AG04449 (cell line): Measurements from ENCODE around the gene ERBIN.
"Not testable (repeated sequence)": the region's sequence is repeated elsewhere in the genome, so short reads cannot be mapped to it uniquely, and the experiment has no call there.

Experiments used
- CTCF ChIA-PET: fragments of 350-600 bp; formaldehyde crosslinking; extraction: SDS; loops from one replicate; lab custom pipeline; 2021; ENCODE audit warnings: antibody characterized with exemption; lab: Yijun Ruan, JAX
- POLR2A ChIA-PET: fragments of 400-600, 350-600 bp; formaldehyde crosslinking; extraction: SDS; loops from one replicate; lab custom pipeline; 2020; ENCODE audit warnings: antibody characterized with exemption, inconsistent platforms; lab: Yijun Ruan, JAX
- DNase-seq: peaks from one replicate; pipeline ENCODE4 v3.0.0-alpha.2; 2010; ENCODE audit warnings: low read depth, low spot score
- H3K4me3 ChIP-seq: 2 replicates; pipeline ENCODE4 v1.5.1; 2011; ENCODE audit warnings: low read depth, mild to moderate bottlenecking, control low read depth, low read length
- CTCF ChIP-seq: IDR thresholded peaks from one replicate; pipeline ENCODE4 v1.5.1; 2011; ENCODE audit warnings: mild to moderate bottlenecking, moderate library complexity, low read length, control low read depth, inconsistent platforms; ENCODE audit not compliant: insufficient read depth; ENCODE audit errors: missing control alignments

ERBIN gene

GRCh38 chr5:65883461-65883860 lies 42.9 kb upstream of the ERBIN start:
- DNase-seq: no peak
- CTCF ChIA-PET: interaction anchor here (0.6 to 1.5 kb wide), 2 partner anchors 8 to 13 kb away, joined by 4 read pairs; no protein-coding TSS in a partner anchor
- H3K4me3 ChIP-seq: no peak overlapping the region
- no peak for TF ChIP-seq CTCF
- POLR2A ChIA-PET: no interaction called here

- H3K4me3 ChIP-seq: no peak overlapping the region
- CTCF ChIA-PET: no interaction called here
Observed at GRCh38 chr5:65886387-65886786, 40.0 kb upstream of the ERBIN start.

GRCh38 chr5:65892024-65892423 lies 34.4 kb upstream of the ERBIN start:
- POLR2A ChIA-PET, H3K4me3 ChIP-seq, DNase-seq, CTCF ChIA-PET: not testable (repeated sequence)

More at GRCh38 chr5:65886387-65886786, 40.0 kb upstream of the ERBIN start:
- POLR2A ChIA-PET: no interaction called here
- TF ChIP-seq CTCF: no peak
- no peak for DNase-seq

- CTCF ChIA-PET: no interaction called here
- POLR2A ChIA-PET: no interaction called here
Observed at GRCh38 chr5:65892801-65893200, 33.6 kb upstream of the ERBIN start.

GRCh38 chr5:65893749-65894430 lies 32.5 kb upstream of the ERBIN start:
- DNase-seq: no peak
- ChIA-PET CTCF (no interaction called here), POLR2A (no interaction called here)
- no peak overlapping the region for H3K4me3 ChIP-seq
- no peak for TF ChIP-seq CTCF

More at GRCh38 chr5:65892801-65893200, 33.6 kb upstream of the ERBIN start:
- no peak overlapping the region for H3K4me3 ChIP-seq
- TF ChIP-seq CTCF: no peak
- no peak for DNase-seq

GRCh38 chr5:65895891-65896290 lies 30.5 kb upstream of the ERBIN start:
- no peak for TF ChIP-seq CTCF
- ChIA-PET CTCF (interaction anchor here (1.2 to 3.4 kb wide), 3 partner anchors 9 to 12 kb away, joined by 4 to 11 read pairs (median 6); no protein-coding TSS in a partner anchor), POLR2A (no interaction called here)
- no peak overlapping the region for H3K4me3 ChIP-seq
- no peak for DNase-seq

GRCh38 chr5:65900746-65901145 lies 25.6 kb upstream of the ERBIN start:
- no peak for DNase-seq
- POLR2A ChIA-PET: no interaction called here
- no peak overlapping the region for H3K4me3 ChIP-seq
- CTCF ChIA-PET: no interaction called here
- TF ChIP-seq CTCF: no peak
